HG02938 (cell line): ENCODE data around the gene ADAMTS2.

Experiments used
- ATAC-seq: cut with Tn5 transposase; IDR thresholded peaks from one replicate; pipeline ENCODE4 v1.9.1; 2021; ENCODE audit warnings: mild to moderate bottlenecking, moderate library complexity; ENCODE audit not compliant: unreplicated experiment

Gene ADAMTS2

GRCh38 chr5:179313849-179314521 is 31.3 kb downstream of the ADAMTS2 start:
- no peak for ATAC-seq

- ATAC-seq: no peak
Measured at GRCh38 chr5:179312557-179313235, 32.6 kb downstream of the ADAMTS2 start.

GRCh38 chr5:179311581-179311980 is 33.7 kb downstream of the ADAMTS2 start:
- ATAC-seq: no peak

- no peak for ATAC-seq
Measured at GRCh38 chr5:179311091-179311470, 34.2 kb downstream of the ADAMTS2 start.

- ATAC-seq: no peak
Measured at GRCh38 chr5:179310439-179311090, 34.7 kb downstream of the ADAMTS2 start.

- ATAC-seq: no peak
Measured at GRCh38 chr5:179309751-179310320, 35.4 kb downstream of the ADAMTS2 start.

GRCh38 chr5:179309383-179309670 is 35.9 kb downstream of the ADAMTS2 start:
- no peak for ATAC-seq

GRCh38 chr5:179308563-179309382 is 36.5 kb downstream of the ADAMTS2 start:
- ATAC-seq: no peak

GRCh38 chr5:179307931-179308471 is 37.3 kb downstream of the ADAMTS2 start:
- ATAC-seq: no peak

- no peak for ATAC-seq
Measured at GRCh38 chr5:179307013-179307800, 38.1 kb downstream of the ADAMTS2 start.

GRCh38 chr5:179306191-179307012 is 38.9 kb downstream of the ADAMTS2 start:
- ATAC-seq: no peak

GRCh38 chr5:179304871-179305270 is 40.4 kb downstream of the ADAMTS2 start:
- ATAC-seq: no peak

GRCh38 chr5:179304466-179304865 is 40.8 kb downstream of the ADAMTS2 start:
- no peak for ATAC-seq

GRCh38 chr5:179303451-179304200 is 41.6 kb downstream of the ADAMTS2 start:
- no peak for ATAC-seq

GRCh38 chr5:179302499-179303185 is 42.6 kb downstream of the ADAMTS2 start:
- no peak for ATAC-seq

GRCh38 chr5:179301796-179302195 is 43.5 kb downstream of the ADAMTS2 start:
- ATAC-seq: no peak

GRCh38 chr5:179301376-179301775 is 43.9 kb downstream of the ADAMTS2 start:
- no peak for ATAC-seq
